Activated naive CD4-positive, alpha-beta T cell treated with anti-CD3 and anti-CD28 coated beads, Interleukin-2, amount 50 U/mL, for 16 hours (primary cell): Measurements from ENCODE around the gene PAX1.

Experiments
- DNase-seq: peaks from one replicate; pipeline ENCODE4 v3.0.0-alpha.2; 2020

The PAX1 gene

GRCh38 chr20:21705575-21706260, at the start of gene PAX1:
Gene PAX1, plus strand, starts transcription at chr20:21705664. Its CDS starts 49 bp downstream, at chr20:21705713.
- DNase-seq, result no peak

DNA sequence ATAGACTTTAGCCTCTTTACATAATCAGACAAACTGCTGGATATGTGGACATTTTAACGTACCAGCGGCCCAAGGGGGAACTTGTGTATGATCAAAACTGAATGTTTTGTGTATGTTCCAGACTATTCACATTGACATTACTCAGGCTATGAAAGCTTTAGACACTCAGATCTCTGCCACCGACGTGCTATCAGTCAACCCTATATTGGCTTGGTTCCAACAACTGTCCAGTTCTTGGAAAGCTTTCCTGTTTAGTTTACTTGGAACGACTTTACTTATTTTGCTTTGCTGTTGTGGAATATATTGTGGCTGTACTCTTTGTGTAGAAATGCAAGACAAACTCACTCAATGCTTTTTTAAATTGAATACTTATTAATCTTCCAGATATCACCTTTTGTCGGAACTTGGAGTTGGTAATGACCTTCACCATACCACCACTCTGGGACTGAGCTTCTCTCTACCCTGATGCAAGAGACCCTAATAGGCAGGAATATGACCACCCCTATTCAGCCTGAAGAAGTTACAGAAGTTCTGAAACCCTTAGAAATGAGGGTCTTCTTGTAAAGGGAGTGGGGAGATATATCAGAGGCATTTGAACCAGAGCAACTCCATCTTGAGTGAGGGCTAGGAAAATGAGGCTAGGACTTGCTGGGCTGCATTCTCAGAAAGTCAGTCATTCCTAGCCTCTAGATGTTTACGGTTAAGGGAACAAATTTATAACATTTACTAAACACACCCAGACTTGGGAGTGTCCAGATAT, 49.0 kb upstream of the PAX1 start:
- DNase-seq, result no peak

- no peak for DNase-seq
Observed at GRCh38 chr20:21661488-21662055, 43.9 kb upstream of the PAX1 start.

DNA sequence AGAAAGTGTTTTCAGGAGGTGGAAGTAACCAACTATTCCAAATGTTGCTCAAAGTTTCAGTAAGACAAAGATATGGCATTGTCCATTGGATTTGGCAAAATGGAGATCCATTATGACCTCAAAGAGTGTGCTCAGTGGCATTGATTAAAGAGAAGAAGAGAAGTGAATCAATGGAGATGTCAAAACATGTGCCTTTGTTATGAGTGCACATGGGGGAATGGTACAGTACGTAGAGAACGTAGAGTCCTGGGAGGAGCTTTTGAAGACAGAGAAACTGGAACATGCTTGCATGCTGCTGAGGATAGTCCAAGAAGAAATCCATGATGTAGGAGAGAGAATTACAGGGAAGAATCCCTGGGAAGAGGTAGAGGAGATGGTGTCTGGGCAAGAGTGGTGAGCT, 42.0 kb upstream of the PAX1 start:
- no peak for DNase-seq

DNA sequence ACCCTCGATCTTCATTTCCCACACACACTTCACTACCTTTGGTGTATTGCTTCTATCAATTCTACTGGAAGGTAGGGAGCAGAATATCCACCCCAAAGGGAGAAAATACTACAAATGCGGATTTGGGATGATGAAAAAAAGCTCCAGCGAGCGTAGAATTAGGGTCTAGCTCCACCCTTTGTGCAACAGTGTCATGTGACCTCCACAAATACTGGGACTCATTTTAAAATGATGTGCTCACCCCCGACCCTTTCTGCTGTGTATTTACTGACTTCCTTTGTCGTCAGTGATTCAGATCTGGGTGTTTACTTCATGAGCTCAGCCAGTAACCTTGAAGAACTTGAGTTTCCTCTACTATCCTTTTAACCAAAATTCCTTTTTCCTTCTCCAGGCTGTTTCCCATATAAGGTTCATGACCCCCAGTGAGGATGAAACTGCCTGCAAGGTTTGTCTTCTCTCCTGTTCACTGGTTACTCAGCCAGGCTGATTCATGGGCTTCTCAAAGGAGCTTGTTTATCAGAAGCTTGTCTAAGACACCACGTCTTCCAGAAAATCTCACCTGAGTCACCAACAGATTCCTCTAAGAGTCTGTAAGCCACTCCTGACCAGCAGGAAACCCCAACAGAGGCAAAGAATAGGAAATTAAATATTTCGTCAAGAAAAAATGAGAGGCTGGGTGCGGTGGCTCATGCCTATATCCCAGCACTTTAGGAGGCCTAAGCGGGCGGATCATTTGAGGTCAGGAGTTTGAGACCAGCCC, 39.6 kb upstream of the PAX1 start:
- no peak for DNase-seq

- no peak for DNase-seq
Observed at GRCh38 chr20:21670126-21670525, 35.3 kb upstream of the PAX1 start.

- no peak for DNase-seq
Observed at GRCh38 chr20:21670981-21671380, 34.5 kb upstream of the PAX1 start.

- DNase-seq, result no peak
Observed at GRCh38 chr20:21677261-21677660, 28.2 kb upstream of the PAX1 start.

DNA sequence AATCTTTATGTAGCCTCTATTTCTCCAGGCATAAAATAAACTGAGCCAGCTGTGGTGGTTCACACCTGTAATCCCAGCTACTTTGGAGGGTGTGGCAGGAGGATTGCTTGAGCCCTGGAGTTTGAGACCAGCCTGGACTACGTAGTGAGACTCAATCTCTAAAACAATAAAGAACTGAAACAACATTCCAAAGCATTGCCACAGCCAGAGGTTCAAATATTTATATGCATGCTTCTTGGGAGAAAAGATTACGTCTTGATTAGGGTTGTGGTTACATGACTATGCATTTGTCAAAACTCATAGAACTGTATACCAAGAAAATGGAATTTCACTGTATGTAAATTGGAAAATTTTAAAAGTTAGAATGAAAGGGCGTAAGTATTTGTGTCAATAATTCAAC, 27.7 kb upstream of the PAX1 start:
- DNase-seq, result no peak

DNA sequence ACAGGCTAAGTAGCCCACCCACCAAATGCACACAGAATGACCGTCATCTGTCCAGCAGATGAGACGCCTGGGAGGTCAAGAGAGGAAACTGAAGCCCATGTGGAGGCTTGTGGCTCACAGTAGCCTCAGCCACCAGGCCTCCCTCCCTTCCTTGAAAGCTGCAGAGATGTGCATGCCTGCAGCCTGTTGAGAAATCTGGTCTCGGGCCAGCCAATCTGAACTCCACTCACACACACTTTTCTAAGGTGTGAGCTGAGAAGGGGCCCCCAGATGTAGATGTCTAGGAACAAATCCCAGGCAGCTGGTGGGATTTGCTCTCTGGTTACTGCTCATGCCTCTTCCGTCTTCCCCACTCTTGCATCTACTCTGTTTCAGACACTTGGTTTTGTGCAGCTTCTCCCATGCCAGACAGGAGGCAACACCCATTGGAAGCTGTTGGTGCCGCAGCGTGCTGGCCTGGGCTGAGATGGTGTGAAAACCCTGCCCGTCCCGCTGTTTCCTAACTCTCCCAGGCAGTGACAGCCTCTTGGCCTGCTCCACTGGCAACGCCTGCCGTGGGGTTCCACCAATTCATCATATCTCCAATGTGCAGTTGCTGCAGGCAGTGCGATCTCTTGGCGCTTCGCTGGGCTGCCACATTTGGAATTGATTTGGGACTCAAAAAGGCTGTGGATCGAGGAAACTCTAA, 24.1 kb upstream of the PAX1 start:
- no peak for DNase-seq

DNA sequence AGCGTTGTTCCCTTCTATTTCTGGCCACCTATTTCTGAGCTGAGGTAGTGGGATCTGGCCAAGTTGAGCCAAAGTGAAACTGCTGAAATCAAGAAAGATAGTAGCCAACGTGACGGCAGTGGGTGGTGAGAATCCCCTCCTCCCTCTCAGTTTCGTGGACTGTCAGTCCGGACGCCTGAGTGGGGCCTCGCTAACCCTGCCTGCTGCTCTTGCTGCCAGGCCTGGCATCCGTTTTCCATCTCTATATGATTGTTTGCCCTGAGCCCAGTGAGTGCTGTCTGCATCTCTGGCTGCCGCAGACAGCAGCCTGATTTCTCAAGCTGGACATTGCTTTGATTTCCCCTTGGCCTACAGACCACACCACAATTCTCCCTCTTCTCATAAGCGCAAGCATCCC, 23.5 kb upstream of the PAX1 start:
- no peak for DNase-seq

DNA sequence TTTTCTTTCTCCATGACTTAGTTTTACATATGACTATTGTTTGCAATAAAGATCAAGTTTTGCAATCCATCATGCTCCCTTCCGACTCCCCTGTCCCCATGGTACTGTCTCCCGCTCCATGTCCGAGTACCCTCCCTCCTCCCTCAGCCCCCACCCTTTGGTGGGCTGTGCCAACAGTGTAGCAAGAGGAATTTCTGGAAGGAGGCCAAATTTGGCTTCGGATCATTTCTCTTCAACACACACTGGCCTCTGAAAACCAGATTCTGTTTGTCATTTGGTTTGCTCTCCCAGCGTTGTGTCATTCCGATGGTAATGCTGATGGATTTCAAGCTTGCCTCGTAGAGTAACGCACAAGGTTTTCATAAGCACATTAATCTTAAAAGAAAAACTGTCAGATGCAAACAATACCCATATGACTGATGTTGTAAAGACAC, 22.9 kb upstream of the PAX1 start:
- DNase-seq, result no peak

DNA sequence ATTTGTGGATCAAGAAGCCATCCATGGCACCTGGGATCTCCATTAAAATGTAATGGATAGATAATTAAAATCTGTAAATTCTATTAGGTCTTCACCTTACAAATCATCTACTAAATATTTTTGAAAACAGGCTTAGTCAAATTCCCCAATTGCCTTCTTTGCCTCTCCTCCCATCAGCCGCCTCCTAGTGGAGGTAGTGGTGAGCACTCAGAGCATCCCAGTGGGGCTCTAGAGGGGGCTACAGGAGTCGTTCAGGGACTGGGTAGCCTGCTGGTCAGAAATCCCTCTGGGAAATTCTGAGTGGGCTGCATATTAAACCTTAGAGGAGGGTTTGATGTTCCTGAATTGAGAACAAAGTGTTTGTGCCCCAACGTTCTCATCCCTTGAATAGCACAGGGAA, 20.8 kb upstream of the PAX1 start:
- DNase-seq, result no peak

- DNase-seq, result no peak
Observed at GRCh38 chr20:21685981-21686380, 19.5 kb upstream of the PAX1 start.

DNA sequence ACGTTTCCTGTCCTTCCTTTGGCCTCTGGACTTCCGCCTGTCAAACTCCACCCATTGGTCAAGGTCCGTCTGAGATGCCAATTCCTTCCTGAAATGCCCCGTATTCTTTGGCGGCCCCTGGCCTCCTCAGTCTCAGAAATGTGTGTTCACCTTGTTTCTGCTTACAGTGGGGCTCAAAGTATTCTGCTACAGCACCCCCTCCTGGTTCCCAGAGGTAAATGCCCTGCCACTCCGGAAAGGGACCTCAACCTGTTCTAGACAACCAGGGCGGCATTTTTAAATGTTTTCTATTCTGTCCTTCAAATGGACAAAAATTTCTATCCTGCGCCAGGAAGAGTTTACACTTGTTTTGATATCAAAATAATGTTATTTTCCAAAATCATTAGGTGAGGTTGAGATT, 12.1 kb upstream of the PAX1 start:
- DNase-seq, result no peak

- DNase-seq, result no peak
Observed at GRCh38 chr20:21698494-21699215, 6.8 kb upstream of the PAX1 start.

DNA sequence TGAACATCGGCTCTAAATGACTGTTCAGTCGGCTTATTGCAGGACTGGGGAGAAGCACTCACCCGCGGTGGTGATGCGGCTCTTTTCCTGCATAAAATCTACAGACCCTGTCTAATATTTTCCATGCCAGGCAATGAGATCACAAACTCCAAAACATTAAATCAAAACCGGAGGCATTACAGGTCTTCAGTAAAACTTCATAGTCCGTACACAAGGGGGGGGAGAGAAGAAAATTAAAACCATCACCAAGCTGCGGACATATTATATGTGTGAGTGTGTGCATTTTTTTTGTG, 6.3 kb upstream of the PAX1 start:
- no peak for DNase-seq

- no peak for DNase-seq
Observed at GRCh38 chr20:21701171-21701876, 4.1 kb upstream of the PAX1 start.

DNA sequence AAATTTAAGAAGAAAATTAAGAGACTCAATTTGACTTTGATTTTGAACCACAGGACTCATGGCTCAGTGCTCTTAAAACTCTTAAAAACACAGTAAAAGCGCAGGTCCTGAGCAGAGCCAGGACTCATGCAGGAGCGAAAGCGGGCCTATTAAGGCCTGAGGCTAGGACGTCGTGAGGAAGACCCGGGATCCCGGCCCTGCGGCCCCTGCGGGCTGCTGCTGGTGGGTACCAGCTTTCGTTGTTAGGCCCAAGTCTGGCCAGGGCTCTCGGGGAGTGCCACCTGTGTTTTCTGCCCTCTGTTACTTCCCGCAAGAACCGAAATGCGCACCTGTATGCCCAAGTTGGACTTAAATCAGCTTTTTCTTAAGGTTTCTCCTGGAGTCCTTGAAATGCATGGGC, 3.4 kb upstream of the PAX1 start:
- DNase-seq, result no peak

DNA sequence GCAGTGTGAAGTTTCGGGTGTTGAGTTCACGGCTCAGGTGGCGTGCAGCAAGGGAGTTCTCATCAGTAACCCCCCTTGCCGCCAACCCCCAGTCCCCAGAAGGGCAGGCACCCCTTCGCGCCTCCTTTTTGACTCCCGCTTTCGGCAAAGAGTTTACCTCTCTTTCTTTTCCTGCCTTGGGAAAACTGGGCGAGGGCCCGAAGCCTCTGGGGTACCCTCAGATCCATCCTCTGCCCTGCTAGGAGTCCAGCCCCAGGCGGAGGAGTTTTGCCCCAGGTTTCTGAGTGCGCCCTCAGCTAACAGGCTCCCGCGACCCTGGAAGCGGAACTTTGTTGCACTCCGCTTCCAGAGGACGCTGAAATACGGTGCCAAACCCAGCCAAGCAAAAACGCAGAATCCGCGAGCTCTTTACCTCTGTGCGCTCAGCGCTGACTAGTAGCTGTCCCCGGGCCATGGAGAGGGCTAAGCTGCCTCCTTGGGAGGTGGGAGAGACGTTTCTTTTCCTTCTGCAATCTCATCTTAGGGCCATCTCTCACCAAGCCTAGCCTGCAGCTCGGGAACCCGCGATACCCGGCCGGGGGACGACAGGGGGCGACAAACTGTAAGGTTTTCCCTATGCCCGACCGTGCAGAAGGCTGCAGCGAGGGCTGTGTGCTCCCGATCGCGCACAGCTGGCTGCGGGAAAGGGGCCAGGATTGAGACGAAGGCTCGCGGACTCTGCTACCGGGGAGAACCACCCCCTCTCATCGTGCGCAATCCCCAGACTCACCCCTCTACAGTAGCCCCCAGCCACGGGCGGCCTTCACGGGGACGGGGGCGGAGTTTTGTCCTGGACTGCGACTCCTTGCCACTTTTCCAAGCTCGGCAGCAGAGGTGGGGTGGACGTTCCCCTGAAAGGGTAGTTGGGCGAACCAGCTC, 2.7 kb upstream of the PAX1 start:
- DNase-seq, result no peak
